Measurements from ENCODE around the gene DDRGK1.
A peak's percentile ranks its signal among the peaks of the same experiment; 100 is the strongest.

Gene DDRGK1

GRCh38 chr20:3180319-3180718, 24.2 kb downstream of the DDRGK1 start:
- no peak for DNase-seq

GRCh38 chr20:3177746-3178485, 26.6 kb downstream of the DDRGK1 start:
- no peak for DNase-seq

DNA sequence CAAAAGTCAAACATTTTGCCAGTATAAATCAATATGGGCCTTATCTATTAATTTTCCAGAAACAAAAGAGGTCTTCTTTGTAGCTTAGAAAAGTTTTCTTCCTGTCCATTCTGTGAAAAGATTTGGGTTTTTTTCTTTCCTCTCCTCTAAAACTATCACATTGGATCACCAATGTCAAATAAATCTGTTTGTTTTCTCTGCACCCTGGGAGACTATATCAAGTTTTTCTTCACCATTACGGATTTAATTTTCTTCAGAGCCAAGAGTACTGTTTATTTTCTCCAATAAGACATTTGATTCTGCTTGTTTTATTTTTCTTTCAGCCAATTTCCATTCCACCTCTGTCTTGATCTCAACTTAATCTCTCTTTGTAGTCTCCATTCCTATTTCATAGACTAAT, 29.2 kb downstream of the DDRGK1 start:
- DNase-seq: no peak

DNA sequence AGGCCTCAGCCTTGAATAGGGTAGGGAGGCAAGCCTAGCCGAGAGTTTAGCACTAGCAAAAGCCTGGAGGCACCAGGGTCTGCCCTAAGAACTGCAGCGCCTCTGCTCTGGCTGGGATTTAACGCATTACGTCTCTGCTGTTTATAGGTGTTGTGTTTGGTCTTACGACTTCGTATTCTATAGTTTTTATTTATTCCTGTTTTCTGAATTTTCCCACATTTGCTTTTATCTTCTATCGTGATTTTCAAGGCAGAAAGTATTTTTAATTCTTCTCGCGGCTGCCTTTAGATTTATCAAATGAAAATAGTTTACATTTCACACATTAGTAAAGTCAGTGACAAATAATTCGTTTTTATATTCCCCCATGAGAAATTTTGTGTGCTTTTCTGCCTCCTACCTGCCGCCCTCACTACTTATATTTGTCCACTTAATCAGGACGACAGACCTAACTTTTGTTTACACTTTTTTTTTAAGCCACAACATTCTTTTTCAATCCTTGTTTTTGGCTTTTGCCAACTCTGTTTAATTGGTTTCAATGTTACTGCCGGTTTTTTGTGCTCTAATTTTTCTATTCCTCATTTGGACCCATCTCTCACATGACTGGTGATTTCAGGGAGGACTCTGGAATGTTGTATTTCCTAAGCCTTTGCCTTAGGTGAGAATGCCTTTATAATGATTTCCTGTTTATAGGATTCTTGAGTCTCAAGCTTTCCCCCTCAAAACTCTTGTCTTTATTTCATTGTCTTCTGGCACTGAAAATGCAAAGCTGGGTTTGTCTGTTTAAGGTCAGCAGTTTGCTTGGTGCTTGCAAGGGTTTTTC, 29.8 kb downstream of the DDRGK1 start:
- DNase-seq: no peak

DNA sequence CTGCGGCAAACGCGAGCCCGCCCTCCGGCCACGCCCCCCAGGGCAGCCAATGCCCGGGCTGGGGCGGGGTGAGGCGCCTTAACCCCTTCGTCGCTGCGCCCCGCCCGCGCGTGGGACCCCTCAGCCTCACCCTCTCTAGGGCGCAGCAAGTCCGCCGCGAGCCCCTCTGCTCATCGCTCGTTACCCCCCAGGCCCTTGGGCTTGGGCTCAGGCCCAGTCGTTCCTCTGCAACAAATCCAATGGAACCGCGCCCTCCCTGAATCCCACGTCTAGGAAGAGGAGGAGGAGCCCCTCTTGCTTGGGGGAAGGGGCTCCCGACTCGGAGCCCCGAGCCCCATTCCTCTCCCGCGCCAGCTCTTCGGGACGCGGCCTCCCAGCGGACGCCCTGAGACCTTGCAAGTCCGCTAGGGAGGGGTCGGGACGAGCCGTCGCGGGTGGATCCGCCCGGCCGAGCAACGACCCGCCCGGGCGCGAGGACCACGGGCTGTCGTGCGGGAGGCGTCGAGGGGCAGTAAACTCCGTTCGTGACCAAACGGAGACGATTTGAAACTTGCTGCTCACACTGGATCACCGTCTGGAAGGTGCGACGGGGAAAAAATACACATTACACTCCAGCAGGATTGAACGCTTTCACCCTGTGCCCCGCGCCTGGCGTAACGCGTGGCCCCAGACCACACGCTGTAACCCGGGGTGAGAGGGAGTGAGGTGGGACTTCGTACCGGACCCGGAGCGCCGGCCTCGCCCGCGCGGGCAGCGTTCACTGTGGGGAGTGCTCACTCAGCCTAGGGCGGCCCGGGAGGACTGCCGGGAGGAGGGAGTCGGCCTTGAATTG, 30.7 kb downstream of the DDRGK1 start:
- peak; percentile 41 for DNase-seq

GRCh38 chr20:3172933-3173609, 31.4 kb downstream of the DDRGK1 start, which contains the start of gene LZTS3:
Gene LZTS3 (minus strand): TSS chr20:3173549. CDS start chr20:3167163, 6,386 bp downstream.
- no peak for DNase-seq

- DNase-seq: no peak
These were observed 32.2 kb downstream of the DDRGK1 start for GRCh38 chr20:3172126-3172932.

DNA sequence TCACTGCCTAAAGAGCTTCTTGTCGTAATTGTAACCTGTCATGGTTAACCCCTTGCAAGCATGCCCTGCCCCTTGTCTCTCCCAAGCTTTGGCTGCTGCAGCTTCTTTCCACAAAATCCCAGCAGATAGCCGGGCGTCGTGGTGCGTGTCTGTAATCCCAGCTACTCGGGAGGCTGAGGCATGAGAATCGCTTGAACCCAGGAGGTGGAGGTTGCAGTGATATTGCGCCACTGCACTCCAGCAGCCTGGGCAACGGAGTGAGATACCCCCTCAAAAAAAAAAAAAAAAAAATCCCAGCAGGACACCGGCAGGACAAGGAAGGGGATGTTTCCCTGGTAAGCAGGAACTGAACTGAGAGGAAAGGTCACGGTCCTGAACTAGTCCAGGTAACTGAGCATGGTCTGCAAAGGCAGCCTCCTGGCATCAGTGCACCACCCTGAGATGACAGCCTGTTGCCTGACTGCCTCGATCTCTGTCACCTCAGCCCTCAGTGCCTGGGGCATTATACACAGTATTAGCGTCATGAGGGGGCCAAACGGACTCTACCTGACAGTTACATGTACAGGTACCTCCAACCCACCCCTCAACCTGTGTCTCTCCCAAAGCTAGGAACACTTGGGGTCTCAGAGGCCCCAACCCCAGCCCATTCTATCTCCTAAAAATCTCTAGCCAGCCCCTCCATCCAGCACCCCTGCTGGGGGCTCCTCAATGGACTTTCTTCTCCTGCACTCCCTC, 32.9 kb downstream of the DDRGK1 start:
- no peak for DNase-seq

DNA sequence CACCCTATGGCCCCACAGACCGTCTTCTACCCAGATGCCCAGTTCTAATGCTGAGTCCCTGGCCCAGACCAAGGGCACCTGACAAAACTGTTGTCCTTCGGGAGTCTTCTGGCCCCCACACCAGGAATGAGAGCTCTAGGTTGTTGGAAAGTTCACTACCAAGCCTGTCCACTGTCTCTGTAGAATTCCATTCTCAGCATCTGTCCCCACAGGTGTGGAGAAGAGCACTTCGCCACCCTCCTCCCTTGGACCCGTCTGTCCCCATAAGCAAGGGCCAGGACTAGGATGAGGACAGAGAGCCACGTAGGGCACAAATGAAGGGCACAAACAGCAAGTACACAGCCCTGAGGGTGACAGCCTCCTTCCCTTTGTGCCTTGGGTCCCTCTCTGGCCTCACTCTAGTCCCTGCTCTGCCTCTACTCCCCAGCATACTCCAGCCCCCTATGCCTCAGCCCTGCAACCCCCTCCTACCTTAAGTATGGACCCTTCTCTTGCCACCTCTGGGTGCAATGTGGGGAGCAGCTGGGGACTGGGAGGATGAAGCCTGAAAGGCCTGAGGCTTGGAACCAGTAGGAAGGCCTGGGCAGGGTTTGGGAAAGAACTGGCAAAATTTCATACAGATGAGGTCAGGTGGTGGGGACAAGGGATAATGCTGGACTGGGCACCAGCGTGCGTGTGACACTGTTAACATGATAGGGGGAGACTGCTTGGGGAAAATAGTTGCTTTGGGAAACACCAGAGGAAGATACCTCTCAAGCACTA, 35.5 kb downstream of the DDRGK1 start:
- DNase-seq: no peak

- DNase-seq: no peak
These were observed 36.2 kb downstream of the DDRGK1 start for GRCh38 chr20:3168079-3168828.

DNA sequence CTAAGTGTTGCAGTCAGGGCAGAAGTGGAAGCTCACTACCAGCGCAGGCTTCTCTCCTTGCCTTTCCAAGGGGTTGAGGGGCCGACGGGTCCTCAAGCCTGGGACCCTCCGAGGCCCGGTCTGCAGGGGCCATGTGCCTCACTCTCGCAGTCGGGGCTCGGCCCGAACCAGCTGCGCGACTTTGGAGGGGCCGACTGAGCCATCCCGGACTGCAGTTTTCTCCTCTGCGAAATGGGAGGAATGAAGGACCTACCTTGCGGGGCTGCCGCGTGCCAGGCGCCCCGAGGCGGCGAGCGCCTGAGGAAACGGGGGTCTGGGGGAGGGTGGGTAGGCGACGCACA, 36.8 kb downstream of the DDRGK1 start:
- no peak for DNase-seq

GRCh38 chr20:3166913-3167342, 37.6 kb downstream of the DDRGK1 start:
- no peak for DNase-seq

DNA sequence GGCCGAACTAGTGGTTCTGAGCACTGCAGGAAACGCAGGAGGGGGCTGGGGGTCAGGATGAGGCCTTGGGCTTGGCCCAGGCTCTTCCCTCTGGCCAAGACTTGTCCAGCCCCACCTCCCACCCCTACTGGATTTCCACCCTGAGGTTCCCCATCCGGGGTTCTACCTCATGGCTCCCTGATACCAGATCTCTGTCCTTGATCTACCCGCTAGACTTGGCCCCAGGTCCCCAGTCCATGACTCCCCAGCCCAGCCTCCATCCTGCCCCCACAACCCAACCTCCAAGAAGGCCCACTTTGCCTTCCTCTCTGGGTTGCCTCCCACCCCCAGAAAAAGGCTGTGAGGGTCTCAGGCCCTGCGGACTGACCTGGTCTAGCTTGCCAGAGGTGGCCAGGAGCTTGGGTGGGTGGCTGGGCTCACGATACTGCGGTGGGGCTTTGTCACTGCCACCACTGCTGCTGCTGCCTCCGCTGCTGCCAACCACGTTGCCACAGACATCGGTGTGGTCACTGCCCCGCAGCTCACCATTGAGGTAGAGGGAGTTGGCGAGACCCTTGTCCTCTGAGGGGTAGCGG, 38.1 kb downstream of the DDRGK1 start:
- no peak for DNase-seq

DNA sequence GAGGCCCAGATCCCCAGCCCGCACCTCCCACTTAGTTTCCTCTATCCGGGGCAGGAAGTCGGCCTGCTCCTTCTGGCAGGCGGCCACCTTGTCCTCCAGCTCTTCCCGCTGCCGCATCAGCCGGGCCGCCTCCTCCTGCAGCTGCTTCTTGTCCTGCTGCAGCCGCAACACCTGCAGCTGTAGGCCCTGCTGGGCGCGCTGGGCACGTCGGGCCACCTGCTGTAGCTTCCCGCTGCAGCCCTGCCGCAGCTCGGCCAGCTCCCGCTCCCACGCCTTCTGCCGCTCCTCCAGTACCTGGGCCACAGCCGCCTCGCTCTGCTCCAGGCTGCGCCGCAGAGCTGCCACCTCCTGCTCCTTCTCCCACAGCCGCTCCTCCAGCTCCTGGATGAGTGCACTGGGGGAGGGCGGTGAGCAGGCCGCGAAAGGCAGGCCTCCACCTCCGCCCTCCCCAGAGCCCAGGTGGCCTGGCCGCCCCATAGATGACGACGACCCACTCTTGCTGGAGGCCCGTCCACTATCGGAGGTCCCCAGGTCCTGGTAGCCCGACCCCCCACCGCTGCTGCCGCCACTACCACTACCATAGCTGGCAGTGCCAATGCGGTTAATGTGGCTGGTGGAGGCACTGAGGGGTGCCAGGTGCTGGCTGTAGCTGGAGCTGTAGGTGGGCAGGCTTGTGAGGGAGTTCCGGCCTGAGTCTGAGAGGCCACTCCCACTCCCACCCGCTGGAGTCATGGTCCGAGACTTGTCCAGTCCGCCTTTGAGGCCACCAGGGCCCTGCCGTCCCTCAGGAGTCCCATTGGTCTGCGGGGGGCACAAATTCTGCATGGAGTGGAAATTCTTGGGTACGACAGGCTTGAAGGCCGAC, 38.8 kb downstream of the DDRGK1 start:
- DNase-seq: peak; percentile 89

- no peak for DNase-seq
These were observed 39.6 kb downstream of the DDRGK1 start for GRCh38 chr20:3164763-3165410.

- no peak for DNase-seq
These were observed 40.3 kb downstream of the DDRGK1 start for GRCh38 chr20:3164043-3164762.
